GM21737 (cell line): ENCODE data around the gene STIL.
"Not testable (repeated sequence)": the region's sequence is repeated elsewhere in the genome, so short reads cannot be mapped to it uniquely, and the experiment has no call there.

ENCODE experiments used
- ATAC-seq: cut with Tn5 transposase; IDR thresholded peaks from one replicate; pipeline ENCODE4 v1.9.1; 2021; ENCODE audit warnings: mild to moderate bottlenecking, moderate library complexity; ENCODE audit not compliant: unreplicated experiment

The STIL gene

GRCh38 chr1:47323599-47324031 lies 9.7 kb upstream of the STIL start:
- ATAC-seq, result no peak

DNA sequence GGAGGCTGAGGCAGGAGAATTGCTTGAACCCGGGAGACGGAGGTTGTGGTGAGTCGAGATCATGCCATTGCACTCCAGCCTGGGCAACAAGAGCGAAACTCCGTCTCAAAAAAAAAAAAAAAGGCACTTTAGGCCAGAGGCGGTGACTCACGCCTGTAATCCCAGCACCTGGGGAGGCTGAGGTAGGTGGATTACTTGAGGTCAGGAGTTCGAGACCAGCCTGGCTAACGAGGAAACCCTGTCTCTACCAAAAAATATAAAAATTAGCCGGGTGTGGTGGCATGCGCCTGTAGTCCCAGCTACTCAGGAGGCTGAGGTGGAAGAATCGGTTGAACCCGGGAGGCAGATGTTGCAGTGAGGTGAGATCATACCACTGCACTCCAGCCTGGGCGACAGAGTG lies 6.0 kb upstream of the STIL start:
- ATAC-seq, result not testable (repeated sequence)

DNA sequence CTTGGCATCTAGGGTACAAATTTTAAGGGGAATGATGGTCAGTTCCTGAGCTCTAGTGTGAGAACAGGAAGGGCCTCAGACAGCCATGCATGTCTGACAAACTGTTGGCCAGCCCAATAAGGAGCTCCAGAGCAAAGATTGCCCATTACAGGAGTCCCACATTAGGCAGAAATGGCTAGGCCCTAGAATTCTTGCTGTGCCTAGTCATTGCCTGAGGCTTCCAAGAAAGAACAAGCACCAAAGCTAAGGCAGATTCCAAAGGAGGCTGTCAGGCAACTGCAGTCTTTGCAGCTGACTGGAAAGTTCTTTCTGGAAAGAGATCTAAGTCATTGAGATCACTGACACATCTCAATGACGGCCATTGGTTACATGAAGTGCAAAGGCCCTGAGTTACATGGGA lies 3.9 kb upstream of the STIL start:
- ATAC-seq, result no peak

GRCh38 chr1:47309427-47309826 lies 4.5 kb downstream of the STIL start:
- no peak for ATAC-seq

DNA sequence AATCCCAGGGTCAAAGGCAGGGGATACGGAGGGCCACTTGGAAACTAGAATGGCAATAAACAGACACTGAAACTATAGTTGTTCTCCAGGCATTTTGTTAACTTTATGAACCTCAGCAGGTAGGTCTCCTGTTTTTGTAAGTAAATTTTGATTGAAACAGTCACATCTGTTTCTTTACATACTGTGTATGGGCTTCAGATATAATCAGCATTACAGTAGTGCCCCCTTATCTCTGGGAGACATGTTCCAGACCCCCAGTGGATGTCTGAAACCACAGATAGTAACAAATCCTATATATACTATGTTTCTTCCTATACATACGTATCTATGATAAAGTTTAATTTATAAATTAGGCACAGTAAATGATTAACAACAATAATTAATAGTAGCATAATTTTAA lies 11.5 kb downstream of the STIL start:
- no peak for ATAC-seq

DNA sequence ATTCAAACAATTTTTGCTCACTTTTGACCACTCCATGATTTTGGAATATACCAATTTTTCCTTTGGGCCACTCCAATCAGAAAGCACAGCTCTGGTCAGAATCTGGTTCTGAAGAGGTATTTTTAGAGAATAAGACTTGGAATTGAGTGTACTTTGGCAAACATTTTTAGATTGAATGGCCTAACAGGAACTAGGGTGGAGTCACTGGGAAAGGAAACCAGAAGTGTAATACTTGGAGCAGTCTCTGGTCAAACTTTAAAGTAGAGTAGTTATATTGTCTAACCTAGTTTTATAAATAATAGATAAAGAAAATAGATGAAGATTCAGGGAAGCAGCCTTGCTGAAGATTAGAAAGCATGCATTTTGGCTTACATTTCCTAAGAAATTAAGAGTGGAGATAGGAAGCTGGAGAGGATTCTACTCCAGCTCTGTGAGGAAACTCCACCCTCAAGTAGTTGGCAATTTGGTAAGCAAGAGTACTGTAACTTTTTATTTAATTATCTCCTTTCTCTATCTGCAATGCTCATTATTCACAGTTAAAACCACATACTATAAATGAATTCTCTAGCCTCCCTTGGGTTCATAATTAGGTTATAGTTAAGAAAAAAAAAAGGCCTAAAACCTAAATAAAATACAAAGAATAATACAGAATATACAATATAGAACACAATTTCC lies 15.8 kb downstream of the STIL start:
- ATAC-seq, result no peak

- ATAC-seq, result no peak
Measured at GRCh38 chr1:47295579-47295978, 18.4 kb downstream of the STIL start.

- ATAC-seq, result not testable (repeated sequence)
Measured at GRCh38 chr1:47294863-47295262, 19.1 kb downstream of the STIL start.

- ATAC-seq, result not testable (repeated sequence)
Measured at GRCh38 chr1:47288116-47288515, 25.8 kb downstream of the STIL start.

GRCh38 chr1:47280142-47280541 lies 33.8 kb downstream of the STIL start:
- ATAC-seq, result no peak

DNA sequence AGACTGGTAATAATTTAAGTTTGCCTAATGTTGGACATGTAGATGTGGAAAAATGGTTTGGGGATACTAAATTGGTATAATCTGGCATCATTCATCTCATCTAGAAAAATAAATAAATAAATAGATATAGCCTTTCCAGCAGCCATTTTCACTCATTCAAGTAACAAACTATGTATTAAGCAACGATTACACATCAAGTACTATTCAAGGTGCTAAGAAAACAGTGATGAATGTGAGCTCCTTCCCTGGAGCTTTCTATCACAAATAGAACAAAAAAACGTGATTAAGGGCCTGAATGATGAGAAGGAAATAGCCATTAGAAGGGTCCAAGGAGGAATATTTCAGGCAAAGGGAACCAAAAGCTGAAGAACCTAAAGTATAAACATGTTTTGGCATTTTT lies 37.1 kb downstream of the STIL start:
- ATAC-seq, result no peak

DNA sequence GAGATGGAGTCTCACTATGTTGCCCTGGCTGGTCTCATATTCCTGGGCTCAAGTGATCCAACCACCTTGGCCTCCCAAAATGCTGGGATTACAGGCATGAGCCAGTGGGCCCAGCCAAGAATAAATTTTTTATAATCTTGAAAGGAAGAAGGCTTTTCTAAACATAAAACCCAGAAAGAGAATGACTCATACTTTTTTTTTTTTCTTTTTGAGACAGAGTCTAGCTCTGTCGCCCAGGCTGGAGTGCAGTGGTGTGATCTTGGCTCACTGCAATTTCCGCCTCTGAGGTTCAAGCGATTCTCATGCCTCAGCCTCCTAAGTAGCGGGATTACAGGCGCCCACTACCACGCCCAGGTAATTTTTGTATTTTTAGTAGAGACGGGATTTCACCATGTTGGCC lies 38.1 kb downstream of the STIL start:
- not testable (repeated sequence) for ATAC-seq

DNA sequence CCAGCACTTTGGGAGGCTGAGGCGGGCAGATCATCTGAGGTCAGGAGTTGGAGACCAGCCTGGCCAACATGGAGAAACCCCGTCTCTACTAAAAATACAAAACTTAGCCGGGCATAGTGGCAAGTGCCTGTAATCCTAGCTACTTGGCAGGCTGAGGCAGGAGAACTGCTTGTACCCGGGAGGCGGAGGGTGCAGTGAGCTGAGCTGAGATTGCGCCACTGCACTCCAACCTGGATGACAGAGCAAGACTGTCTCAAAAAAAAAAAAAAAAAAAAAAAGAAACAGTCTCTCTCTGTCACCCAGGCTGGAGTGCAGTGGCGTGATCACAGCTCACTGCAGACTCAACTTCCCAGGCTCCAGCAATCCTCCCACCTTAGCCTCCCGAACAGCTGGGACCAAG lies 48.4 kb downstream of the STIL start:
- not testable (repeated sequence) for ATAC-seq

- ATAC-seq, result no peak
Measured at GRCh38 chr1:47262787-47263413, 51.0 kb downstream of the STIL start.

- no peak for ATAC-seq
Measured at GRCh38 chr1:47257224-47257623, 56.7 kb downstream of the STIL start.

- no peak for ATAC-seq
Measured at GRCh38 chr1:47252795-47253194, 61.2 kb downstream of the STIL start.

- no peak for ATAC-seq
Measured at GRCh38 chr1:47252369-47252768, 61.6 kb downstream of the STIL start.

DNA sequence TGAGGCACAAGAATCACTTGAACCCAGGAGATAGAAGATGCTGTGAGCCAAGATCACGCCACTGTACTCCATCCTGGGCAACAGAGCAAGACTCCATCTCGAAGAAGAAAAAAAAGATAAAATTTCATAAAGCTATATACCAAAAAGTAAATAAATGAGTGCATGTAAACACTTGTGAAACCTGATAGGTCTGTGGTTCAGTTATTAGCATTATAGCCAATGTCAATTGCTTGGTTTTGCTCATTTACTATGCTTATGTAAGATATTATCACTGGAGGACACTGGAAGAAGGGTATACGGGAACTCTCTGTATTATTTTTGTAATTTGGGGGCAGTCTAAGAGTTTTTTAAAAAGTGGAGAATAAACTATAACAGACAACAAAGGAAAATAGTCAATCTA lies 64.2 kb downstream of the STIL start:
- no peak for ATAC-seq

- ATAC-seq, result no peak
Measured at GRCh38 chr1:47244339-47244862, 69.5 kb downstream of the STIL start.

- no peak for ATAC-seq
Measured at GRCh38 chr1:47243910-47244309, 70.0 kb downstream of the STIL start.

GRCh38 chr1:47241114-47242113 lies 72.5 kb downstream of the STIL start:
- ATAC-seq, result no peak
